ENCODE measurements around the gene MS4A14.

The MS4A14 gene

DNA sequence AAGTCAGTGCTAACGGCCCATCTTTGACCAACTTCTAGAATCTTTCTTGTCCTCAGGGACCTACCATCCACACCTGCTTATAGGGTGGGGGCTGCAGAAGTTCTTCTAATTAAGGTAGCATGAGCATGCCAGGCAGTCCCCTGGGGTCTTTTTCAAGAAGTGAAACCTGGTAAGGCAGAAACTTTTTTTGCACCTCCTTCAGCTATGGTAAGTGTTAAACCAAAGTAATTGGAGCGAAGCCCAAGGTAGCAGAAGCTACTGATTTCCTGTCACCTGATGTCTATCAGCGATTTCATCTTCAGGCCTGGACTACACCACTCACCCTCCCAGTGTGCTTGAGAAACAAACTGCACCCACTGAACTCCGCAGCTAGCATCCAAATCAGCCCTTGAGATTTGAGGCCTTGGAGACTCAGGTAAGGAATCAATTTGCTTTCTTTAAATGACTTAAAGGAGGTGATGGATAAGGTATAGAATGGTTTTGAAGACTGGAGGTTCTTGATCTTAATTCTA lies 59.3 kb downstream of the MS4A14 start, which contains the start of gene MS4A1:
Gene MS4A1, plus strand, starts transcription at position 317 of the 512 bp plus-strand sequence. CDS start 6,528 bp downstream, outside the sequence.
- no peak for TF ChIP-seq CTCF (IDR thresholded peaks at IDR 0.05; ENCODE audit: control extremely low read depth, extremely low read depth, low read depth, missing control alignments)
- POLR2A ChIA-PET: no interaction called here
- DNase-seq (ENCODE audit: extremely low spot score): peak; percentile 66
- CTCF ChIA-PET: interaction anchor here (0.8 to 7.2 kb wide), 6 partner anchors 24 to 178 kb away, joined by 3 to 42 read pairs (median 4); no protein-coding TSS in a partner anchor

- no peak for TF ChIP-seq CTCF (IDR thresholded peaks at IDR 0.05; ENCODE audit: control extremely low read depth, extremely low read depth, low read depth, missing control alignments)
- ChIA-PET POLR2A (no interaction called here), CTCF (interaction anchor here (1.1 to 7.2 kb wide), 12 partner anchors 9 to 124 kb away, joined by 3 to 42 read pairs (median 4); partner anchors contain the start of gene MS4A7)
- peak; percentile 38 for DNase-seq (ENCODE audit: extremely low spot score)
These were observed 61.3 kb downstream of the MS4A14 start for GRCh38 chr11:60457576-60457975.

DNA sequence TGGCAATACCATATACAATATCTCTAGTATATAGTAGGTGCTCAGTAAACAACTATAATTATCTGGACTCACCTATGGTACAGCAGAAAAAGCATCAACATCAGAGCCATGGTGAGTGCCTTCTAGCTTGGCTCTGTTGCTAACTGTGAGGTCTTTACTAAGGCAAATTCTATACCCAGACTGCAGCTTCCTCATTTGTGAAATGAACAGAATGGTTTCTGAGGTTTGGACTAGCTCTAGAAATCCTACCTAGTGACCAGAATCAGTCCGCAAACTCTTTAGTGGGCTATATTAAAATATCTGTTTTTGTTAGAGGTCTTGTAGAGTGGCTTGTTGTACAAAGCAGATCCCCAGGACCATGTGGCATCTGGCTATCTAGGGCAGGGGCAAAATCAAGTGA lies 63.1 kb downstream of the MS4A14 start:
- ChIA-PET CTCF (interaction anchor here (0.8 to 7.2 kb wide), 9 partner anchors 9 to 304 kb away, joined by 3 to 42 read pairs (median 4); no protein-coding TSS in a partner anchor), POLR2A (interaction anchor here (1.1 kb wide), 1 partner anchor 790 kb away, joined by 3 read pairs; the partner anchor contains the start of gene PATL1)
- TF ChIP-seq CTCF (IDR thresholded peaks at IDR 0.05; ENCODE audit: control extremely low read depth, extremely low read depth, low read depth, missing control alignments): no peak
- DNase-seq (ENCODE audit: extremely low spot score): no peak
